GM12864 (cell line): ENCODE results near the gene NOS1.

Experiments
- DNase-seq: peaks from one replicate; pipeline ENCODE4 v3.0.0-alpha.2; 2011; ENCODE audit warnings: low read depth
- H3K4me3 ChIP-seq: 2 replicates; pipeline ENCODE4 v1.5.1; 2011; ENCODE audit warnings: mild to moderate bottlenecking, low read depth, low read length, control low read depth
- TF ChIP-seq, protein P1 (sequence below): IDR thresholded peaks from 2 replicates; pipeline ENCODE4 v1.5.1; 2011; ENCODE audit warnings: low read depth, mild to moderate bottlenecking, moderate library complexity, low read length, control low read depth, inconsistent platforms; ENCODE audit errors: missing control alignments

The NOS1 gene

GRCh38 chr12:117279606-117280005 is 81.8 kb downstream of the NOS1 start:
- no peak for DNase-seq
- TF ChIP-seq, protein P1, sequence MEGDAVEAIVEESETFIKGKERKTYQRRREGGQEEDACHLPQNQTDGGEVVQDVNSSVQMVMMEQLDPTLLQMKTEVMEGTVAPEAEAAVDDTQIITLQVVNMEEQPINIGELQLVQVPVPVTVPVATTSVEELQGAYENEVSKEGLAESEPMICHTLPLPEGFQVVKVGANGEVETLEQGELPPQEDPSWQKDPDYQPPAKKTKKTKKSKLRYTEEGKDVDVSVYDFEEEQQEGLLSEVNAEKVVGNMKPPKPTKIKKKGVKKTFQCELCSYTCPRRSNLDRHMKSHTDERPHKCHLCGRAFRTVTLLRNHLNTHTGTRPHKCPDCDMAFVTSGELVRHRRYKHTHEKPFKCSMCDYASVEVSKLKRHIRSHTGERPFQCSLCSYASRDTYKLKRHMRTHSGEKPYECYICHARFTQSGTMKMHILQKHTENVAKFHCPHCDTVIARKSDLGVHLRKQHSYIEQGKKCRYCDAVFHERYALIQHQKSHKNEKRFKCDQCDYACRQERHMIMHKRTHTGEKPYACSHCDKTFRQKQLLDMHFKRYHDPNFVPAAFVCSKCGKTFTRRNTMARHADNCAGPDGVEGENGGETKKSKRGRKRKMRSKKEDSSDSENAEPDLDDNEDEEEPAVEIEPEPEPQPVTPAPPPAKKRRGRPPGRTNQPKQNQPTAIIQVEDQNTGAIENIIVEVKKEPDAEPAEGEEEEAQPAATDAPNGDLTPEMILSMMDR: no peak

GRCh38 chr12:117277875-117278274 is 83.6 kb downstream of the NOS1 start:
- DNase-seq: no peak
- no peak overlapping the region for H3K4me3 ChIP-seq
- TF ChIP-seq, protein P1: no peak

More at GRCh38 chr12:117279606-117280005, 81.8 kb downstream of the NOS1 start:
- H3K4me3 ChIP-seq: no peak overlapping the region

- DNase-seq: no peak
- TF ChIP-seq, protein P1: no peak
- H3K4me3 ChIP-seq: no peak overlapping the region
Observed at GRCh38 chr12:117273091-117273490, 88.3 kb downstream of the NOS1 start.

- no peak for DNase-seq
- TF ChIP-seq, protein P1: no peak
- no peak overlapping the region for H3K4me3 ChIP-seq
Observed at GRCh38 chr12:117272690-117273089, 88.7 kb downstream of the NOS1 start.

DNA sequence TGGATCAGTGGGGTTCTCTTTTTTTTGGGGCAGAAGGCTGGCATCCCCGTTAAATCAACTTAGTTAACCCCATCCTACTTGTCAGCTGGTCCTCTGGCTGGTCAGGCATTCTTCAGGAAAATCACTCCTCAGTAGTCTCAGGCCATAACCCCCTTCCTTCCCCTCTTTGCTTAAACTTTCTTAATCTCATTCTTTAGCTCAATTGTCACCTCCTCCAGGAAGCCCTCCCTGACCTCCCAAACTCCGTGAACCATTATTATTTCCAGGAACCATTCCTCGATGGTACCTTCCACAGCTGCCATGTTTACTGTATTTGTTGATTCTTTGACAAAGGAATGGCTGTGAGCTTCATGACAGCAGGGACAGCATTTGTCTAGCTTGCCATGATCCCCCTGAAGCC is 98.7 kb downstream of the NOS1 start:
- no peak for DNase-seq
- TF ChIP-seq, protein P1: no peak

DNA sequence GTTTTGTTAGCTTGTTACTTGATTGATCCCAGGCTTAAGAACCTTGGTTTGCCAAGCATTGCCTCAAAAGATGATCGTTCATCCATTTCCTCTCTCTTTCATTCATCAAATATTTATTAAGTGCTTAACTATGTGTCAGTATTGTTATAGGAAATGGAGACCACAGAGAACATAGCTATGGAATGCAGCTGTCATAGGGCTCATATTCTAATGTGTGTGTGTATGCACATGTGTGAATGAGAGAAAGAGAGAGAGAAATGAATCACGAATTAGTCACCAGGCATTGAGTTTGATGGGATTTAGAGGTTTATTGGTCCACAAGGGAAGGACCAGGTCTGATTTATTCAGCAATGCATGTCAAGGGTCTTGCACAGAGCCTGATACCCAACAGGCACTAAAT is 100.2 kb downstream of the NOS1 start:
- no peak overlapping the region for H3K4me3 ChIP-seq
- TF ChIP-seq, protein P1: no peak
- DNase-seq: no peak

More for the DNA sequence above, 98.7 kb downstream of the NOS1 start:
- no peak overlapping the region for H3K4me3 ChIP-seq

DNA sequence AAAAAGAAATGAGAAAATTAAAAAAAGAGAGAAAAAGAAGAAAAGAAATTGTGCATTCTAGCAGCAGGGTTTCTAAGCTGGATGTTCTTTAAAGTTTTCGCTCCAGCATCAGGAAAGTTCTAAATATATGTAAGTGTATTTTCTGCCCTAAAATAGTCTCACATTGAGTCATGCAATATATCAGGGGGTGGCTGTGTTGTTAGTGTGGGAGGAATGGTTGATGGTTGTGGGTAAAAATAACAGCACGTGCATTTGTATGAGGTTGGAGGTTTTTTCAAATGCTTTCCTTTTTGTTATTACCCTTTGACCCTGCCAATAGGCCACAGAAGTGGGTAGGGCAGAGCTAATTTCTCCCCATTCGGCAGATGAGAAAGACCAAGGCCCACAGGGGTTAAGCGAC is 106.0 kb downstream of the NOS1 start:
- TF ChIP-seq, protein P1: no peak
- H3K4me3 ChIP-seq: no peak overlapping the region
- no peak for DNase-seq
